Endodermal cell (in vitro differentiated cells): ENCODE data around the gene MARCHF3. TPM values are rescaled to one million over a fixed set of nuclear protein-coding genes. Genes with fewer than 3 reads are reported as not detected.
"Not testable (repeated sequence)": the region's sequence is repeated elsewhere in the genome, so short reads cannot be mapped to it uniquely, and the experiment has no call there.

Source experiments
- DNase-seq: peaks from one replicate; pipeline ENCODE4 v3.0.0-alpha.2; 2017
- H3K27ac ChIP-seq: 2 replicates; pipeline ENCODE4 v1.5.1; 2013; ENCODE audit warnings: mild to moderate bottlenecking, low read depth, low read length, moderate library complexity
- H3K27me3 ChIP-seq: 2 replicates; pipeline ENCODE4 v1.6.1; 2013; ENCODE audit warnings: mild to moderate bottlenecking, low read length, moderate library complexity; ENCODE audit not compliant: insufficient read depth, control insufficient read depth, poor library complexity, severe bottlenecking
- H3K36me3 ChIP-seq: 2 replicates; pipeline ENCODE4 v1.7.0; 2013; ENCODE audit warnings: mild to moderate bottlenecking, low read length, moderate library complexity; ENCODE audit not compliant: control insufficient read depth, insufficient read depth
- H3K4me1 ChIP-seq: one replicate; pipeline ENCODE4 v1.7.0; 2013; ENCODE audit warnings: low read length; ENCODE audit not compliant: control insufficient read depth, insufficient read depth
- H3K4me3 ChIP-seq: 2 replicates; pipeline ENCODE4 v1.5.1; 2013; ENCODE audit warnings: mild to moderate bottlenecking, low read length, moderate library complexity
- H3K9ac ChIP-seq: 2 replicates; pipeline ENCODE4 v1.6.1; 2013; ENCODE audit warnings: mild to moderate bottlenecking, low read length, moderate library complexity; ENCODE audit not compliant: poor library complexity, severe bottlenecking; ENCODE audit errors: extremely low read depth
- H3K9me3 ChIP-seq: 2 replicates; pipeline ENCODE4 v1.6.1; 2013; ENCODE audit warnings: mild to moderate bottlenecking, low read length, moderate library complexity; ENCODE audit not compliant: control insufficient read depth
- H3K27ac Mint-ChIP-seq: 2 replicates; pipeline ENCODE4 v1.8.0; 2020; ENCODE audit warnings: mixed read lengths
- H3K27me3 Mint-ChIP-seq: 2 replicates; pipeline ENCODE4 v1.8.0; 2021; ENCODE audit warnings: mild to moderate bottlenecking, mixed read lengths; ENCODE audit not compliant: insufficient read depth
- H3K36me3 Mint-ChIP-seq: 2 replicates; pipeline ENCODE4 v1.8.0; 2020; ENCODE audit warnings: low read depth, mixed read lengths
- H3K4me1 Mint-ChIP-seq: 2 replicates; pipeline ENCODE4 v1.8.0; 2020; ENCODE audit warnings: mixed read lengths
- H3K4me3 Mint-ChIP-seq: 2 replicates; pipeline ENCODE4 v1.8.0; 2020; ENCODE audit warnings: mild to moderate bottlenecking, moderate library complexity, mixed read lengths
- H3K9me3 Mint-ChIP-seq: 2 replicates; pipeline ENCODE4 v1.8.0; 2020; ENCODE audit warnings: mild to moderate bottlenecking, mixed read lengths
- WGBS, 2 experiments: methylation state at CpG; one replicate each; pipeline versions ENCODE4 v1.1.5 to v1.1.7; 2013; ENCODE audit warnings: missing lambda C conversion rate in 2 of 2, mixed read lengths in 1 of 2; ENCODE audit not compliant: insufficient coverage in 1 of 2, insufficient read length in 1 of 2; 5-methylcytosine and 5-hydroxymethylcytosine counted together
- total RNA-seq, 2 donors: library from RNA; stranded (reverse); fragmentation: NEBNext Ultra II Directional in 1 of 2; extraction: Animal tissue kit (Norgen Biotek cat#: 25700) in 1 of 2; gene quantifications; 2 replicates in 1 of 2; 3 replicates in 1 of 2; pipeline ENCODE4 v1.2.1, GENCODE V29; 2021
- TF ChIP-seq, protein P1 (sequence below): fragments of 200-600 bp; sonication (generic); conservative IDR thresholded peaks from 2 replicates; pipeline ENCODE4 v1.5.0; 2021; ENCODE audit warnings: antibody characterized with exemption, mild to moderate bottlenecking

Gene MARCHF3
- total RNA-seq, 2 donors from 2014 or later = 4.4 to 11.3 TPM

DNA sequence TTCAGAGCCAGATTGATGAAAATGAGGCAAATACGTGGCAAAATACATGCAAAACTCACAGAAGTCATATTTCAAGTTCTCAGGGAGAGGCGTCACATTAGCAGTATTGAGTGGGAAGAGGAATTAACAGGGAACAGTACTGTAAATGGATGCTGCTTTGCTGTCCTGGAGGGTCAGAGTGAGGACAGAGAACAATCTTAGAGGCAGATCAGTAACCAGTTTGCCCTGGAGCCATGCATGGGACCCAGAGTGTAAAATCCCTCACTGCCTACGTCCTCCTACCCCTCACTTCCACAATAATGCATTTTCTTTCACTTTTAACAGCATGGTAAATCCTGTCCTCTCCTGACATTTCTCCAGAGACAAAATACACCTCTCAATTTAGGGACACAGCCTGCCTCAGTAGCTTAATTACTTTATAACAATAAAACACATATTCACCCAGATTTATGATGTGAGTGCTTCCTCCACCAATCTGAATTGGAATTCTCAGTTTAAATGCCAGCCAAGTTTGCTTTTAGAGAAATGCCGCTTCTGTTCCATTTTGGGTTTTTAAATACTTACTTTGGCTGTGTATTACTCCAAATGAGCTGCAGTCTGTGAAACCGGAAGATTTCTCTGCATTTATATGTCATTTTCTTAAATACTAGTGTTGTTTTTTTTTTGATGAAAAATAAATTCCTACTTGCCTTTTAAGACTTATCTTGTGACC lies 183.5 kb downstream of the MARCHF3 start:
- Histone ChIP-seq H3K36me3 (no peaks in the 10 kb centered on the region), H3K27me3 (no peaks in the 10 kb centered on the region), H3K9ac (no peak overlapping the region), H3K27ac (no peak overlapping the region), H3K4me1 (peaks cover 26% of the 10 kb centered on the region), H3K9me3 (no peaks in the 10 kb centered on the region), H3K4me3 (no peak overlapping the region)
- 78 to 92% methylated on average over 5 of the region's 5 CpGs for WGBS, 2 experiments
- Mint-ChIP-seq H3K36me3 (no peaks in the 10 kb centered on the region), H3K27ac (peak overlapping the region; percentile 2), H3K9me3 (no peaks in the 10 kb centered on the region), H3K4me1 (peaks cover 85% of the 10 kb centered on the region), H3K4me3 (no peak overlapping the region), H3K27me3 (no peaks in the 10 kb centered on the region)
- TF ChIP-seq, protein P1, sequence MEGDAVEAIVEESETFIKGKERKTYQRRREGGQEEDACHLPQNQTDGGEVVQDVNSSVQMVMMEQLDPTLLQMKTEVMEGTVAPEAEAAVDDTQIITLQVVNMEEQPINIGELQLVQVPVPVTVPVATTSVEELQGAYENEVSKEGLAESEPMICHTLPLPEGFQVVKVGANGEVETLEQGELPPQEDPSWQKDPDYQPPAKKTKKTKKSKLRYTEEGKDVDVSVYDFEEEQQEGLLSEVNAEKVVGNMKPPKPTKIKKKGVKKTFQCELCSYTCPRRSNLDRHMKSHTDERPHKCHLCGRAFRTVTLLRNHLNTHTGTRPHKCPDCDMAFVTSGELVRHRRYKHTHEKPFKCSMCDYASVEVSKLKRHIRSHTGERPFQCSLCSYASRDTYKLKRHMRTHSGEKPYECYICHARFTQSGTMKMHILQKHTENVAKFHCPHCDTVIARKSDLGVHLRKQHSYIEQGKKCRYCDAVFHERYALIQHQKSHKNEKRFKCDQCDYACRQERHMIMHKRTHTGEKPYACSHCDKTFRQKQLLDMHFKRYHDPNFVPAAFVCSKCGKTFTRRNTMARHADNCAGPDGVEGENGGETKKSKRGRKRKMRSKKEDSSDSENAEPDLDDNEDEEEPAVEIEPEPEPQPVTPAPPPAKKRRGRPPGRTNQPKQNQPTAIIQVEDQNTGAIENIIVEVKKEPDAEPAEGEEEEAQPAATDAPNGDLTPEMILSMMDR = no peak
- peak; percentile 44 for DNase-seq

- Mint-ChIP-seq H3K27ac (peak overlapping the region; percentile 2), H3K36me3 (no peaks in the 10 kb centered on the region), H3K4me1 (peaks cover 85% of the 10 kb centered on the region), H3K9me3 (no peaks in the 10 kb centered on the region), H3K4me3 (no peak overlapping the region), H3K27me3 (no peaks in the 10 kb centered on the region)
- Histone ChIP-seq H3K4me3 (no peak overlapping the region), H3K27me3 (no peaks in the 10 kb centered on the region), H3K9ac (no peak overlapping the region), H3K9me3 (no peaks in the 10 kb centered on the region), H3K4me1 (peaks cover 26% of the 10 kb centered on the region), H3K36me3 (no peaks in the 10 kb centered on the region), H3K27ac (no peak overlapping the region)
- TF ChIP-seq, protein P1 = peak; percentile 44
- DNase-seq = no peak
Observed at GRCh38 chr5:126846344-126846743, 184.0 kb downstream of the MARCHF3 start.

DNA sequence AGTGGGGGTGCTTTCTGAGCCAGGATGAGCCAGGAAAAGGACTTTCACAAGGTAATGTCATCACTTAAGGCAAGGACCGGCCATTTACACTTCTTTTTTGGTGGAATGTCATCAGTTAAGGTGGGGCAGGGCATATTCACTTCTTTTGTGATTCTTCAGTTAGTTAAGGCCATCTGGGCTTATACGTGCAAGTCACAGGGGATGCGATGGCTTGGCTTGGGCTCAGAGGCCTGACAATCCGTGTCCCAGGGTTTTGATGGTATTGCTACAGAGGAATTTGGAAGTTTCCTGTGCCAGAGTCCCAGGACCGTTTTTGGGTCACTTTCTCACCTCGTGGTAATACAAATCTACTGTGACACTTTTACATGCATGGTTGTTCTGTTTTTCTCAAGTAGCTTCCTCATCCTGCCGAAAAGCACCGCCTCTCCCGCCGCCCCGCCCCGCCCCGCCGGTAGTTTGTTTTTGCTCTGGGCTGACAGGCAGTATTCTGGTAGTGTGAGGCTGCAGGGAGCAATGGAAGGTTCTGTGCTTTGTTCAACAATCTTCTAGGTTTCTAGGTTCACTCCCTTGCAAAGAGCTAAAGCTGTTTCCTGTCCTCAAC lies 184.8 kb downstream of the MARCHF3 start:
- H3K9ac ChIP-seq, H3K36me3 ChIP-seq, H3K36me3 Mint-ChIP-seq, H3K4me3 ChIP-seq, H3K9me3 ChIP-seq, H3K27me3 ChIP-seq, H3K27me3 Mint-ChIP-seq, H3K27ac ChIP-seq, H3K9me3 Mint-ChIP-seq: not testable (repeated sequence)
- peaks cover 86% of the 10 kb centered on the region for H3K4me1 Mint-ChIP-seq
- WGBS, 2 experiments = 12 to 42% methylated on average over 4 to 14 of the region's 14 CpGs
- DNase-seq = peak; percentile 95
- H3K4me3 Mint-ChIP-seq = peak overlapping the region; percentile 64
- H3K4me1 ChIP-seq = peaks cover 19% of the 10 kb centered on the region
- H3K27ac Mint-ChIP-seq = peak overlapping the region; percentile 82

DNA sequence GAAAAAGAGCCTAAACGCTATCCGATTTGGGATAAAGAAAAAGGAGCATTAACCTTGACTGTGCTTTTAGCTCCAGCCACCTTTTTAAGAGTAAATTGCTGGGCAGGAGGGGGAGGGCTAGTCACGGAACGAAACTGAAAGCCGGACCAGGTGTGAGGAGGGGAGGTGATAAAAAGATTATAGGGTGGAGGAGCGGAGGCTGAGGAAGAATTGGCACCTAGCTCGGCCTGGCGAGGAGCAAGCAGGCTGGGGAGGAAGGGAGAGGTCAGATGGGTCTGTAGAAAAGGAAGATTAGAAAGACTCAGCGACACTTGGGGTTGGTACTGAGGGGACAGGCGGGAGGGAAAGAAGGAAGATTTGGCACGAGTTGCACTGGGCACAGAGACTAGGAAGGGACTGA lies 187.0 kb downstream of the MARCHF3 start:
- H3K9me3 Mint-ChIP-seq, DNase-seq, H3K27me3 Mint-ChIP-seq, H3K27ac ChIP-seq, H3K9ac ChIP-seq, H3K9me3 ChIP-seq, H3K4me3 ChIP-seq, H3K36me3 ChIP-seq, H3K36me3 Mint-ChIP-seq, H3K27me3 ChIP-seq: not testable (repeated sequence)
- 8% methylated on average over 8 of the region's 11 CpGs; no CpG with 5 or more reads in 1 of the 2 experiments for WGBS, 2 experiments
- H3K4me1 Mint-ChIP-seq = peaks cover 86% of the 10 kb centered on the region
- H3K4me3 Mint-ChIP-seq = peak overlapping the region; percentile 64
- peak overlapping the region; percentile 85 for H3K27ac Mint-ChIP-seq
- peaks cover 19% of the 10 kb centered on the region for H3K4me1 ChIP-seq

- not testable (repeated sequence) for H3K27ac ChIP-seq, H3K4me1 ChIP-seq, H3K27me3 ChIP-seq, H3K9me3 Mint-ChIP-seq, H3K9ac ChIP-seq, H3K27me3 Mint-ChIP-seq, H3K4me3 ChIP-seq, H3K9me3 ChIP-seq
- Mint-ChIP-seq H3K36me3 (peaks cover 25% of the 10 kb centered on the region), H3K4me1 (peaks cover 61% of the 10 kb centered on the region), H3K27ac (peak overlapping the region; percentile 93), H3K4me3 (peak overlapping the region; percentile 64)
- 18% methylated on average over 6 of the region's 7 CpGs; no CpG with 5 or more reads in 1 of the 2 experiments for WGBS, 2 experiments
- DNase-seq = peak; percentile 85
- peaks cover 41% of the 10 kb centered on the region for H3K36me3 ChIP-seq
Observed at GRCh38 chr5:126839407-126839806, 191.0 kb downstream of the MARCHF3 start.
